Measurements from ENCODE around the gene TMEM123.

TMEM123 gene

GRCh38 chr11:102405501-102405900, 47.1 kb downstream of the TMEM123 start:
- no peaks in the 10 kb centered on the region for H3K4me1 ChIP-seq (ENCODE audit: control insufficient read depth in 2 of 2, insufficient read depth in 2 of 2, low read length in 2 of 2)
- no peak overlapping the region for H3K4me3 ChIP-seq (ENCODE audit: low read length in 2 of 2)
- no peak overlapping the region for H3K27ac ChIP-seq (ENCODE audit: low read depth in 2 of 2, low read length in 2 of 2)
- H3K27me3 ChIP-seq (ENCODE audit: control insufficient read depth in 2 of 2, insufficient read depth in 2 of 2, low read length in 2 of 2): no peaks in the 10 kb centered on the region
- H3K36me3 ChIP-seq (ENCODE audit: control insufficient read depth in 2 of 2, insufficient read depth in 2 of 2, low read length in 2 of 2): peaks cover 17 to 32% of the 10 kb centered on the region in 2 donors
- H3K9ac ChIP-seq (ENCODE audit: low read depth in 1 of 2, low read length in 2 of 2): no peak overlapping the region
- peaks cover 0 to 2% of the 10 kb centered on the region in 2 donors for H3K9me3 ChIP-seq (ENCODE audit: control insufficient read depth in 2 of 2, low read length in 2 of 2)

DNA sequence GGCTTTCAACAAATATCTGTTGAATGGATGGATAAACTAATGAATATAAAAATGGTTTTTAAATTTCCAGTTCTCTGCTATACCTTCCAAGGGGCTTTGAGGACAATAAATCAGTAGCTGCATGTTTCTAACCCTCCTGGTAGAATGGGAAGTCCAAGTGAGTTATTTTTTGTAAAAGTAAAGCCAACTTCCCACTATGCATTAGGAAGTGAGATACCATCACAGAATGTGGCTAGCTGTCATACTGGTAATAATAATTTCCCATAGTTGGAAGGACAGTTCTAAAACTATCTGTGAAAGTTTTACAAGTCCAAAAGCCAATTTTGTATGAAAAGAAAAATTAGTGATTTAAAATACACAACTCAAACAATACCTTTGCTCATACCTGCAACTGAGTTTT, 50.0 kb downstream of the TMEM123 start:
- H3K27ac ChIP-seq (ENCODE audit: low read depth in 2 of 2, low read length in 2 of 2): no peak overlapping the region
- peaks cover 32 to 50% of the 10 kb centered on the region in 2 donors for H3K36me3 ChIP-seq (ENCODE audit: control insufficient read depth in 2 of 2, insufficient read depth in 2 of 2, low read length in 2 of 2)
- no peak overlapping the region for H3K9ac ChIP-seq (ENCODE audit: low read depth in 1 of 2, low read length in 2 of 2)
- H3K27me3 ChIP-seq (ENCODE audit: control insufficient read depth in 2 of 2, insufficient read depth in 2 of 2, low read length in 2 of 2): no peaks in the 10 kb centered on the region
- no peaks in the 10 kb centered on the region for H3K4me1 ChIP-seq (ENCODE audit: control insufficient read depth in 2 of 2, insufficient read depth in 2 of 2, low read length in 2 of 2)
- H3K9me3 ChIP-seq (ENCODE audit: control insufficient read depth in 2 of 2, low read length in 2 of 2): peaks cover 0 to 2% of the 10 kb centered on the region in 2 donors
- no peak overlapping the region for H3K4me3 ChIP-seq (ENCODE audit: low read length in 2 of 2)

GRCh38 chr11:102401905-102402304, 50.7 kb downstream of the TMEM123 start:
- Histone ChIP-seq H3K4me3 (ENCODE audit: low read length in 2 of 2) (no peak overlapping the region), H3K4me1 (ENCODE audit: control insufficient read depth in 2 of 2, insufficient read depth in 2 of 2, low read length in 2 of 2) (no peaks in the 10 kb centered on the region), H3K36me3 (ENCODE audit: control insufficient read depth in 2 of 2, insufficient read depth in 2 of 2, low read length in 2 of 2) (peaks cover 36 to 47% of the 10 kb centered on the region in 2 donors), H3K27me3 (ENCODE audit: control insufficient read depth in 2 of 2, insufficient read depth in 2 of 2, low read length in 2 of 2) (no peaks in the 10 kb centered on the region), H3K9ac (ENCODE audit: low read depth in 1 of 2, low read length in 2 of 2) (no peak overlapping the region), H3K27ac (ENCODE audit: low read depth in 2 of 2, low read length in 2 of 2) (no peak overlapping the region), H3K9me3 (ENCODE audit: control insufficient read depth in 2 of 2, low read length in 2 of 2) (peaks cover 0 to 2% of the 10 kb centered on the region in 2 donors)

DNA sequence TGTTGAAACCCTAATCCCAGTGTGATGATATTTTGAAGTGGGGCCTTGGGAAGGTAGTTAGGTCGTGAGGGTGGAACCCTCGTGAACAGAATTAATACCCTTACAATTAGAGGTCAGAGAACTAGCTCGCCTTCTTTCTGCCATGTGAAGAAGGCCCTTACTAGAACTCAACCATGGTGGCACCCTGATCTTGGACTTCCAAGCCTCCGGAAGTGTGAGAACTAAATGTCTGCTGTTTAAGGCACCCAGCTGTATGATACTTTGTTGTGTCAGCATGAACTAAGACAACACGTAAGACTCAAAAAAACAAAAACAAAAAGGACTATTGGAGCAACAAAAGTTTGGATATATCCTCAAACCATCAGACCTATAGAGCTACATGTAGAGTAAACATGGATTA, 52.0 kb downstream of the TMEM123 start:
- Histone ChIP-seq H3K4me3 (ENCODE audit: low read length in 2 of 2) (no peak overlapping the region), H3K27ac (ENCODE audit: low read depth in 2 of 2, low read length in 2 of 2) (no peak overlapping the region), H3K9me3 (ENCODE audit: control insufficient read depth in 2 of 2, low read length in 2 of 2) (no peaks in the 10 kb centered on the region), H3K9ac (ENCODE audit: low read depth in 1 of 2, low read length in 2 of 2) (no peak overlapping the region), H3K36me3 (ENCODE audit: control insufficient read depth in 2 of 2, insufficient read depth in 2 of 2, low read length in 2 of 2) (peaks cover 39 to 46% of the 10 kb centered on the region in 2 donors), H3K27me3 (ENCODE audit: control insufficient read depth in 2 of 2, insufficient read depth in 2 of 2, low read length in 2 of 2) (no peaks in the 10 kb centered on the region), H3K4me1 (ENCODE audit: control insufficient read depth in 2 of 2, insufficient read depth in 2 of 2, low read length in 2 of 2) (no peaks in the 10 kb centered on the region)

DNA sequence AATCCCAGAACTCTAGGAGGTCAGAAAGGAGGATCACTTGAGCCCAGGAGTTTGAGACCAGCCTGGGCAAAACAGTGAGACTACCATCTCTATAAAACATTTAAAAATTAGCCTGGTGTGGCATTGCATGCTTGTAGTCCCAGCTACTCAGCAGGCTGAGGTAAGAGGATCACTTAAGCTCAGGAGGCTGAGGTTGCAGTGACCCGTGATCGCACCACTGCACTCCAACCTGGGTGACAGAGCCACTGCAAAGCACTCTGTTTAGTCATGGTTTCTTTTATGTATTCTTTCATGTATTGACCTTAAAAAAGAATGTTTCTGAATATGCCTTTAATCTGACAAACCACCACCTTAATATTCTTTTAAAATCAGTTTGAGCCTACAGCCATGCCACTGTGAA, 53.4 kb downstream of the TMEM123 start:
- no peaks in the 10 kb centered on the region for H3K4me1 ChIP-seq (ENCODE audit: control insufficient read depth in 2 of 2, insufficient read depth in 2 of 2, low read length in 2 of 2)

GRCh38 chr11:102398297-102398696, 54.3 kb downstream of the TMEM123 start:
- Histone ChIP-seq H3K27me3 (ENCODE audit: control insufficient read depth in 2 of 2, insufficient read depth in 2 of 2, low read length in 2 of 2) (no peaks in the 10 kb centered on the region), H3K9ac (ENCODE audit: low read depth in 1 of 2, low read length in 2 of 2) (no peak overlapping the region), H3K36me3 (ENCODE audit: control insufficient read depth in 2 of 2, insufficient read depth in 2 of 2, low read length in 2 of 2) (peaks cover 47 to 48% of the 10 kb centered on the region in 2 donors), H3K4me1 (ENCODE audit: control insufficient read depth in 2 of 2, insufficient read depth in 2 of 2, low read length in 2 of 2) (no peaks in the 10 kb centered on the region), H3K9me3 (ENCODE audit: control insufficient read depth in 2 of 2, low read length in 2 of 2) (no peaks in the 10 kb centered on the region), H3K27ac (ENCODE audit: low read depth in 2 of 2, low read length in 2 of 2) (no peak overlapping the region), H3K4me3 (ENCODE audit: low read length in 2 of 2) (no peak overlapping the region)

More for the DNA sequence above, 53.4 kb downstream of the TMEM123 start:
- Histone ChIP-seq H3K4me3 (ENCODE audit: low read length in 2 of 2) (no peak overlapping the region), H3K27me3 (ENCODE audit: control insufficient read depth in 2 of 2, insufficient read depth in 2 of 2, low read length in 2 of 2) (no peaks in the 10 kb centered on the region), H3K36me3 (ENCODE audit: control insufficient read depth in 2 of 2, insufficient read depth in 2 of 2, low read length in 2 of 2) (peaks cover 43 to 46% of the 10 kb centered on the region in 2 donors), H3K9ac (ENCODE audit: low read depth in 1 of 2, low read length in 2 of 2) (no peak overlapping the region), H3K27ac (ENCODE audit: low read depth in 2 of 2, low read length in 2 of 2) (no peak overlapping the region), H3K9me3 (ENCODE audit: control insufficient read depth in 2 of 2, low read length in 2 of 2) (no peaks in the 10 kb centered on the region)

- H3K9me3 ChIP-seq (ENCODE audit: control insufficient read depth in 2 of 2, low read length in 2 of 2): no peaks in the 10 kb centered on the region
- H3K36me3 ChIP-seq (ENCODE audit: control insufficient read depth in 2 of 2, insufficient read depth in 2 of 2, low read length in 2 of 2): peaks cover 51 to 54% of the 10 kb centered on the region in 2 donors
These were observed 55.6 kb downstream of the TMEM123 start for GRCh38 chr11:102396708-102397563.

GRCh38 chr11:102395720-102396393, 56.7 kb downstream of the TMEM123 start:
- H3K4me1 ChIP-seq (ENCODE audit: control insufficient read depth in 2 of 2, insufficient read depth in 2 of 2, low read length in 2 of 2): no peaks in the 10 kb centered on the region
- H3K9ac ChIP-seq (ENCODE audit: low read depth in 1 of 2, low read length in 2 of 2): no peak overlapping the region
- no peaks in the 10 kb centered on the region for H3K9me3 ChIP-seq (ENCODE audit: control insufficient read depth in 2 of 2, low read length in 2 of 2)
- peaks cover 52 to 53% of the 10 kb centered on the region in 2 donors for H3K36me3 ChIP-seq (ENCODE audit: control insufficient read depth in 2 of 2, insufficient read depth in 2 of 2, low read length in 2 of 2)
- H3K27ac ChIP-seq (ENCODE audit: low read depth in 2 of 2, low read length in 2 of 2): no peak overlapping the region
- H3K27me3 ChIP-seq (ENCODE audit: control insufficient read depth in 2 of 2, insufficient read depth in 2 of 2, low read length in 2 of 2): no peaks in the 10 kb centered on the region
- H3K4me3 ChIP-seq (ENCODE audit: low read length in 2 of 2): no peak overlapping the region

More at GRCh38 chr11:102396708-102397563, 55.6 kb downstream of the TMEM123 start:
- Histone ChIP-seq H3K9ac (ENCODE audit: low read depth in 1 of 2, low read length in 2 of 2) (no peak overlapping the region), H3K4me3 (ENCODE audit: low read length in 2 of 2) (no peak overlapping the region), H3K27ac (ENCODE audit: low read depth in 2 of 2, low read length in 2 of 2) (no peak overlapping the region), H3K27me3 (ENCODE audit: control insufficient read depth in 2 of 2, insufficient read depth in 2 of 2, low read length in 2 of 2) (no peaks in the 10 kb centered on the region), H3K4me1 (ENCODE audit: control insufficient read depth in 2 of 2, insufficient read depth in 2 of 2, low read length in 2 of 2) (no peaks in the 10 kb centered on the region)

GRCh38 chr11:102393272-102393730, 59.3 kb downstream of the TMEM123 start:
- Histone ChIP-seq H3K4me1 (ENCODE audit: control insufficient read depth in 2 of 2, insufficient read depth in 2 of 2, low read length in 2 of 2) (no peaks in the 10 kb centered on the region), H3K9ac (ENCODE audit: low read depth in 1 of 2, low read length in 2 of 2) (no peak overlapping the region), H3K27ac (ENCODE audit: low read depth in 2 of 2, low read length in 2 of 2) (no peak overlapping the region), H3K9me3 (ENCODE audit: control insufficient read depth in 2 of 2, low read length in 2 of 2) (no peaks in the 10 kb centered on the region), H3K36me3 (ENCODE audit: control insufficient read depth in 2 of 2, insufficient read depth in 2 of 2, low read length in 2 of 2) (peaks cover 37 to 40% of the 10 kb centered on the region in 2 donors), H3K4me3 (ENCODE audit: low read length in 2 of 2) (no peak overlapping the region), H3K27me3 (ENCODE audit: control insufficient read depth in 2 of 2, insufficient read depth in 2 of 2, low read length in 2 of 2) (no peaks in the 10 kb centered on the region)
